Measurements from ENCODE around the gene OR7E24. TPM values are rescaled to one million over a fixed set of nuclear protein-coding genes. Genes with fewer than 3 reads are reported as not detected.

The OR7E24 gene
- total and polyA plus RNA-seq, 11 donors = not detected

GRCh38 chr19:9289231-9289884 is 38.6 kb downstream of the OR7E24 start:
- H3K9me3 ChIP-seq = peaks cover 1 to 97% (median 63%) of the 10 kb centered on the region in 12 donors
- intact Hi-C loops (cut with DNase I) = no loop called here
- DNase-seq (no peak), ATAC-seq (no peak)
- WGBS, 4 donors = 94 to 98% (median 96%) methylated on average over 2 of the region's 2 CpGs
- TF ChIP-seq, protein P1, sequence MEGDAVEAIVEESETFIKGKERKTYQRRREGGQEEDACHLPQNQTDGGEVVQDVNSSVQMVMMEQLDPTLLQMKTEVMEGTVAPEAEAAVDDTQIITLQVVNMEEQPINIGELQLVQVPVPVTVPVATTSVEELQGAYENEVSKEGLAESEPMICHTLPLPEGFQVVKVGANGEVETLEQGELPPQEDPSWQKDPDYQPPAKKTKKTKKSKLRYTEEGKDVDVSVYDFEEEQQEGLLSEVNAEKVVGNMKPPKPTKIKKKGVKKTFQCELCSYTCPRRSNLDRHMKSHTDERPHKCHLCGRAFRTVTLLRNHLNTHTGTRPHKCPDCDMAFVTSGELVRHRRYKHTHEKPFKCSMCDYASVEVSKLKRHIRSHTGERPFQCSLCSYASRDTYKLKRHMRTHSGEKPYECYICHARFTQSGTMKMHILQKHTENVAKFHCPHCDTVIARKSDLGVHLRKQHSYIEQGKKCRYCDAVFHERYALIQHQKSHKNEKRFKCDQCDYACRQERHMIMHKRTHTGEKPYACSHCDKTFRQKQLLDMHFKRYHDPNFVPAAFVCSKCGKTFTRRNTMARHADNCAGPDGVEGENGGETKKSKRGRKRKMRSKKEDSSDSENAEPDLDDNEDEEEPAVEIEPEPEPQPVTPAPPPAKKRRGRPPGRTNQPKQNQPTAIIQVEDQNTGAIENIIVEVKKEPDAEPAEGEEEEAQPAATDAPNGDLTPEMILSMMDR (IDR thresholded peaks at IDR 0.05) = no peak
- TF ChIP-seq POLR2A (IDR thresholded peaks at IDR 0.05) = no peak
- no peak overlapping the region for H3K27ac ChIP-seq
- H3K36me3 ChIP-seq = peaks cover 0 to 50% (median 10%) of the 10 kb centered on the region in 9 donors
- H3K4me3 ChIP-seq = no peak overlapping the region
- H3K4me1 ChIP-seq = no peaks in the 10 kb centered on the region
- no peaks in the 10 kb centered on the region for H3K27me3 ChIP-seq

GRCh38 chr19:9295411-9295849 is 44.7 kb downstream of the OR7E24 start:
- DNase-seq (no peak), ATAC-seq (no peak)
- intact Hi-C loops (cut with DNase I) = no loop called here
- WGBS, 4 donors = 95 to 97% (median 96%) methylated on average over 4 of the region's 4 CpGs
- Histone ChIP-seq H3K27ac (no peak overlapping the region), H3K9me3 (peaks cover 6 to 100% (median 94%) of the 10 kb centered on the region in 12 donors), H3K4me3 (no peak overlapping the region), H3K36me3 (peaks cover 18 to 95% (median 59%) of the 10 kb centered on the region in 9 donors), H3K4me1 (no peaks in the 10 kb centered on the region), H3K27me3 (no peaks in the 10 kb centered on the region)
- TF ChIP-seq, protein P1 (IDR thresholded peaks at IDR 0.05) = no peak
- no peak for TF ChIP-seq POLR2A (IDR thresholded peaks at IDR 0.05)

DNA sequence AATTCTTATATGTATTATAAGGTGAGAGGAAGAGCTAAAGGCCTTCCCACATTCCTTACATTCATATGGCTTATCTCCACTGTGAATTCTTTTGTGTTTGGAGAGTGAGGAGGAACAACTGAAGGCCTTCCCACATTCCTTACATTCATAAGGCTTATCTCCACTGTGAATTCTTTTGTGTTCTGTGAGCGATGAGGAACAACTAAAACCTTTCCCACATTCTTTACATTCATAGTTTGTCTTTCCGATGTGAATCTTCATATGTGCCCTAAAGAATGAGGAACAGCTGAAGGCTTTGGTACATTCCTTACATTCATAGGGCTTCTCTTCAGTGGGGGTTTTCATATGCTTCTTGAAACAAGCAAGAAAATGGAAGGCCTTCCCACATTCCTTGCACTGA is 45.6 kb downstream of the OR7E24 start:
- ATAC-seq = no peak
- 64 to 80% (median 75%) methylated on average over 2 of the region's 2 CpGs for WGBS, 4 donors
- Histone ChIP-seq H3K27ac (no peak overlapping the region), H3K36me3 (peaks cover 18 to 100% (median 68%) of the 10 kb centered on the region in 9 donors), H3K4me3 (no peak overlapping the region), H3K9me3 (peaks cover 6 to 100% (median 96%) of the 10 kb centered on the region in 12 donors), H3K27me3 (no peaks in the 10 kb centered on the region), H3K4me1 (no peaks in the 10 kb centered on the region)
- DNase-seq = no peak
- TF ChIP-seq POLR2A (IDR thresholded peaks at IDR 0.05) = no peak
- TF ChIP-seq, protein P1 (IDR thresholded peaks at IDR 0.05) = no peak
- intact Hi-C loops (cut with DNase I) = no loop called here

Other genes with a start within 250 kb of the OR7E24 start
- gene MUC16, start 240.5 kb upstream of the OR7E24 start, total RNA-seq = 10 to 100 TPM in 1 of 9 donors, under 1 TPM in 3, not detected in 5; under 0.01 to 16.2 (median 0.05) TPM
- gene MUC16, start 240.5 kb upstream of the OR7E24 start, polyA plus RNA-seq = not detected
- gene OR1M1, start 163.9 kb upstream of the OR7E24 start, total RNA-seq = not detected
- not detected for gene OR1M1, start 163.9 kb upstream of the OR7E24 start, polyA plus RNA-seq
- not detected for gene OR7G2, start 143.5 kb upstream of the OR7E24 start, total RNA-seq
- not detected for gene OR7G2, start 143.5 kb upstream of the OR7E24 start, polyA plus RNA-seq
- not detected for gene OR7G1, start 135.2 kb upstream of the OR7E24 start, total RNA-seq
- gene OR7G1, start 135.2 kb upstream of the OR7E24 start, polyA plus RNA-seq = not detected
- gene OR7G3, start 124.0 kb upstream of the OR7E24 start, total RNA-seq = not detected
- gene OR7G3, start 124.0 kb upstream of the OR7E24 start, polyA plus RNA-seq = not detected
- gene ZNF317, start 110.5 kb upstream of the OR7E24 start, total RNA-seq = 10 to 100 TPM in 7 of 9 donors, 1 to 10 TPM in 2; 8.4 to 21.6 (median 13.5) TPM
- 10 to 100 TPM; 10.7 to 16.8 TPM for gene ZNF317, start 110.5 kb upstream of the OR7E24 start, polyA plus RNA-seq
- not detected for gene OR7D2, start 72.0 kb upstream of the OR7E24 start, total RNA-seq
- not detected for gene OR7D2, start 72.0 kb upstream of the OR7E24 start, polyA plus RNA-seq
- gene OR7D4, start 31.3 kb upstream of the OR7E24 start, total RNA-seq = not detected
- not detected for gene OR7D4, start 31.3 kb upstream of the OR7E24 start, polyA plus RNA-seq
- gene ZNF699, start 58.9 kb downstream of the OR7E24 start, total RNA-seq = 1 to 10 TPM; 2.7 to 6.3 (median 4.1) TPM
- 1 to 10 TPM in 1 of 2 donors, under 1 TPM in 1; 0.91 to 3.0 TPM for gene ZNF699, start 58.9 kb downstream of the OR7E24 start, polyA plus RNA-seq
- gene ZNF559, start 73.2 kb downstream of the OR7E24 start, total RNA-seq = 10 to 100 TPM; 12.3 to 19.1 (median 15.1) TPM
- 10 to 100 TPM; 16.4 to 23.4 TPM for gene ZNF559, start 73.2 kb downstream of the OR7E24 start, polyA plus RNA-seq
- gene ZNF177, start 112.1 kb downstream of the OR7E24 start, total RNA-seq = 1 to 10 TPM; 1.0 to 4.6 (median 1.8) TPM
- gene ZNF177, start 112.1 kb downstream of the OR7E24 start, polyA plus RNA-seq = 1 to 10 TPM; 1.8 to 2.2 TPM
- gene ZNF266, start 184.6 kb downstream of the OR7E24 start, total RNA-seq = 10 to 100 TPM in 2 of 9 donors, 1 to 10 TPM in 7; 5.7 to 11.1 (median 7.7) TPM
- 10 to 100 TPM in 1 of 2 donors, 1 to 10 TPM in 1; 8.7 to 10.4 TPM for gene ZNF266, start 184.6 kb downstream of the OR7E24 start, polyA plus RNA-seq
- under 1 TPM in 2 of 9 donors, not detected in 7; 0.11 to 0.29 TPM for gene ZNF560, start 247.7 kb downstream of the OR7E24 start, total RNA-seq
- under 1 TPM in 1 of 2 donors, not detected in 1; 0.03 TPM for gene ZNF560, start 247.7 kb downstream of the OR7E24 start, polyA plus RNA-seq

Measured in heart left ventricle (tissue), 16 donors.